WTC11 (cell line): ENCODE results near the gene CBFA2T2. TPM values are rescaled to one million over a fixed set of nuclear protein-coding genes. Genes with fewer than 3 reads are reported as not detected.

Experiments
- ATAC-seq: fragments of 200-7000 bp; cut with Tn5 transposase; 2 replicates; pipeline ENCODE4 v1.10.0; 2021; ENCODE audit warnings: mild to moderate bottlenecking, moderate library complexity
- CTCF ChIA-PET: fragments of 300-600 bp; sonication (Branson Sonifier 250); formaldehyde crosslinking; loops from one replicate; lab custom pipeline; 2021; ENCODE audit warnings: antibody characterized with exemption; lab: Charles Lee
- POLR2A ChIA-PET: fragments of 350-600 bp; sonication (Branson Sonifier 250); formaldehyde crosslinking; loops from one replicate; lab custom pipeline; 2021; ENCODE audit warnings: antibody characterized with exemption; lab: Charles Lee
- DNase-seq: peaks from one replicate; pipeline ENCODE4 v3.0.0; 2021; ENCODE audit warnings: low spot score
- H3K27ac Mint-ChIP-seq: 2 replicates; pipeline ENCODE4 v1.8.0; 2021; ENCODE audit warnings: mixed read lengths
- H3K27me3 Mint-ChIP-seq: 2 replicates; pipeline ENCODE4 v1.8.0; 2021; ENCODE audit warnings: low read depth, mild to moderate bottlenecking, moderate library complexity, mixed read lengths
- H3K36me3 Mint-ChIP-seq: 2 replicates; pipeline ENCODE4 v1.8.0; 2021; ENCODE audit warnings: mixed read lengths
- H3K4me1 Mint-ChIP-seq: 2 replicates; pipeline ENCODE4 v1.8.0; 2022; ENCODE audit warnings: mixed read lengths
- H3K4me3 Mint-ChIP-seq: 2 replicates; pipeline ENCODE4 v1.8.0; 2021; ENCODE audit warnings: mild to moderate bottlenecking, moderate library complexity, mixed read lengths
- H3K9me3 Mint-ChIP-seq: 2 replicates; pipeline ENCODE4 v1.8.0; 2021; ENCODE audit warnings: mixed read lengths
- AFF4 ChIP-seq: sonication (generic); formaldehyde crosslinking; IDR thresholded peaks from 2 replicates; pipeline ENCODE4 v1.8.1; 2023; ENCODE audit warnings: mild to moderate bottlenecking, missing genetic modification reagents, borderline replicate concordance
- ARID4B ChIP-seq: sonication (generic); formaldehyde crosslinking; IDR thresholded peaks from 2 replicates; pipeline ENCODE4 v1.8.0; 2023; ENCODE audit warnings: missing genetic modification reagents, mild to moderate bottlenecking, borderline replicate concordance
- CBFB ChIP-seq: sonication (generic); formaldehyde crosslinking; IDR thresholded peaks from 2 replicates; pipeline ENCODE4 v1.8.1; 2022; ENCODE audit warnings: mild to moderate bottlenecking, low read depth, missing genetic modification reagents
- CDX4 ChIP-seq: fragments of 250-450 bp; sonication (Bioruptor Pico); IDR thresholded peaks from 2 replicates; pipeline ENCODE4 v1.9.0; 2021; ENCODE audit warnings: moderate library complexity, mild to moderate bottlenecking, inconsistent platforms, borderline replicate concordance
- CREB1 ChIP-seq: sonication (generic); formaldehyde crosslinking; IDR thresholded peaks from 2 replicates; pipeline ENCODE4 v1.8.0; 2023; ENCODE audit warnings: mild to moderate bottlenecking, missing genetic modification reagents
- E2F5 ChIP-seq: sonication (generic); formaldehyde crosslinking; IDR thresholded peaks from 2 replicates; pipeline ENCODE4 v1.8.1; 2022; ENCODE audit warnings: mild to moderate bottlenecking, moderate library complexity, missing genetic modification reagents
- ELF4 ChIP-seq: sonication (generic); formaldehyde crosslinking; IDR thresholded peaks from 2 replicates; pipeline ENCODE4 v1.8.1; 2022; ENCODE audit warnings: low read depth, mild to moderate bottlenecking, moderate library complexity, missing genetic modification reagents
- FOXJ3 ChIP-seq: sonication (generic); formaldehyde crosslinking; IDR thresholded peaks from 2 replicates; pipeline ENCODE4 v1.9.0; 2021; ENCODE audit warnings: missing genetic modification reagents, mild to moderate bottlenecking, borderline replicate concordance
- FOXP4 ChIP-seq: sonication (generic); formaldehyde crosslinking; IDR thresholded peaks from 2 replicates; pipeline ENCODE4 v1.8.0; 2022; ENCODE audit warnings: mild to moderate bottlenecking, missing genetic modification reagents
- KAT7 ChIP-seq: sonication (generic); formaldehyde crosslinking; IDR thresholded peaks from 2 replicates; pipeline ENCODE4 v1.8.1; 2023; ENCODE audit warnings: missing genetic modification reagents, mild to moderate bottlenecking, borderline replicate concordance
- NFYB ChIP-seq: sonication (generic); formaldehyde crosslinking; conservative IDR thresholded peaks from 2 replicates; pipeline ENCODE4 v1.8.0; 2022; ENCODE audit warnings: low read depth, missing genetic modification reagents
- NR3C1 ChIP-seq: sonication (generic); formaldehyde crosslinking; conservative IDR thresholded peaks from 2 replicates; pipeline ENCODE4 v1.8.1; 2023; ENCODE audit warnings: low read depth, mild to moderate bottlenecking, missing genetic modification reagents
- OVOL2 ChIP-seq: fragments of 250-450 bp; sonication (Bioruptor Pico); IDR thresholded peaks from 2 replicates; pipeline ENCODE4 v1.9.0; 2021; ENCODE audit warnings: mild to moderate bottlenecking, borderline replicate concordance
- RORB ChIP-seq: fragments of 250-450 bp; sonication (Bioruptor Pico); IDR thresholded peaks from 2 replicates; pipeline ENCODE4 v1.9.0; 2021; ENCODE audit warnings: mild to moderate bottlenecking
- SMAD3 ChIP-seq: sonication (generic); formaldehyde crosslinking; IDR thresholded peaks from 2 replicates; pipeline ENCODE4 v1.8.0; 2022; ENCODE audit warnings: missing genetic modification reagents, mild to moderate bottlenecking, borderline replicate concordance
- USF1 ChIP-seq: sonication (generic); formaldehyde crosslinking; IDR thresholded peaks from 2 replicates; pipeline ENCODE4 v1.8.0; 2022; ENCODE audit warnings: mild to moderate bottlenecking, missing genetic modification reagents
- USF2 ChIP-seq: sonication (generic); formaldehyde crosslinking; IDR thresholded peaks from 2 replicates; pipeline ENCODE4 v1.8.1; 2023; ENCODE audit warnings: mild to moderate bottlenecking, missing genetic modification reagents, moderate library complexity
- ZMAT4 ChIP-seq: fragments of 250-450 bp; sonication (Bioruptor Pico); IDR thresholded peaks from 2 replicates; pipeline ENCODE4 v1.9.0; 2021; ENCODE audit warnings: mild to moderate bottlenecking
- ZNF219 ChIP-seq: sonication (generic); formaldehyde crosslinking; IDR thresholded peaks from 2 replicates; pipeline ENCODE4 v1.8.0; 2023; ENCODE audit warnings: missing genetic modification reagents, mild to moderate bottlenecking, borderline replicate concordance
- ZNF423 ChIP-seq: fragments of 250-450 bp; sonication (Bioruptor Pico); IDR thresholded peaks from 2 replicates; pipeline ENCODE4 v2.1.2; 2022; ENCODE audit warnings: mild to moderate bottlenecking, moderate library complexity
- ZNF671 ChIP-seq: fragments of 250-450 bp; sonication (Bioruptor Pico); IDR thresholded peaks from 2 replicates; pipeline ENCODE4 v1.8.0; 2021; ENCODE audit warnings: mild to moderate bottlenecking
- total RNA-seq: library from RNA; stranded (reverse); gene quantifications from 3 replicates; pipeline ENCODE4 v1.2.3, GENCODE V29; 2021

CBFA2T2 gene
- total RNA-seq, 1 experiment from 2014 or later: 22.1 TPM

GRCh38 chr20:33524261-33524660, 34.4 kb downstream of the CBFA2T2 start:
- no peak for TF ChIP-seq AFF4 (CRISPR knock-in tag)
- TF ChIP-seq ZNF219 (CRISPR knock-in tag): no peak
- no peak for TF ChIP-seq USF2 (CRISPR knock-in tag)
- no peak for TF ChIP-seq ZMAT4 (CRISPR knock-in tag)
- TF ChIP-seq OVOL2: no peak
- no peak for TF ChIP-seq RORB (CRISPR knock-in tag)
- no peak for TF ChIP-seq FOXJ3
- no peak for TF ChIP-seq CDX4 (CRISPR knock-in tag)
- TF ChIP-seq SMAD3 (CRISPR knock-in tag): no peak
- TF ChIP-seq KAT7 (CRISPR knock-in tag): no peak
- no peak for TF ChIP-seq ZNF423 (CRISPR knock-in tag)
- no peak for TF ChIP-seq ZNF671
- no peak for TF ChIP-seq ELF4 (CRISPR knock-in tag)
- TF ChIP-seq E2F5: no peak
- TF ChIP-seq FOXP4 (CRISPR knock-in tag): no peak
- no peak overlapping the region for H3K4me3 Mint-ChIP-seq
- no peaks in the 10 kb centered on the region for H3K9me3 Mint-ChIP-seq
- ChIA-PET CTCF (no interaction called here), POLR2A (no interaction called here)
- ATAC-seq: no peak
- H3K27me3 Mint-ChIP-seq: no peaks in the 10 kb centered on the region
- DNase-seq: no peak
- no peaks in the 10 kb centered on the region; the same call in 1 of the 2 replicates for H3K36me3 Mint-ChIP-seq
- no peak overlapping the region for H3K27ac Mint-ChIP-seq
- peaks cover 3% of the 10 kb centered on the region; the same call in 1 of the 2 replicates for H3K4me1 Mint-ChIP-seq

GRCh38 chr20:33526769-33527168, 36.9 kb downstream of the CBFA2T2 start:
- DNase-seq (no peak), ATAC-seq (no peak)
- Mint-ChIP-seq H3K4me1 (peaks cover 3% of the 10 kb centered on the region; the same call in 1 of the 2 replicates), H3K27ac (no peak overlapping the region), H3K9me3 (no peaks in the 10 kb centered on the region), H3K4me3 (no peak overlapping the region), H3K27me3 (no peaks in the 10 kb centered on the region), H3K36me3 (no peaks in the 10 kb centered on the region; the same call in 1 of the 2 replicates)
- POLR2A ChIA-PET: no interaction called here
- CTCF ChIA-PET: no interaction called here
- TF ChIP-seq E2F5 (no peak), ARID4B (no peak), FOXJ3 (no peak), CREB1 (CRISPR knock-in tag) (no peak), USF1 (no peak), CBFB (CRISPR knock-in tag) (no peak), NR3C1 (no peak), NFYB (no peak)
